Measurements from ENCODE around the gene CTH.

CTH gene

GRCh38 chr1:70485624-70486023 lies 74.6 kb downstream of the CTH start:
- no peak for DNase-seq
- in situ Hi-C loops (cut with HindIII; ENCODE audit: low pct_ligation_motif_present, low pct_unique_long_range_greater_than_20kb, low sequenced_read_pairs) = no loop called here

DNA sequence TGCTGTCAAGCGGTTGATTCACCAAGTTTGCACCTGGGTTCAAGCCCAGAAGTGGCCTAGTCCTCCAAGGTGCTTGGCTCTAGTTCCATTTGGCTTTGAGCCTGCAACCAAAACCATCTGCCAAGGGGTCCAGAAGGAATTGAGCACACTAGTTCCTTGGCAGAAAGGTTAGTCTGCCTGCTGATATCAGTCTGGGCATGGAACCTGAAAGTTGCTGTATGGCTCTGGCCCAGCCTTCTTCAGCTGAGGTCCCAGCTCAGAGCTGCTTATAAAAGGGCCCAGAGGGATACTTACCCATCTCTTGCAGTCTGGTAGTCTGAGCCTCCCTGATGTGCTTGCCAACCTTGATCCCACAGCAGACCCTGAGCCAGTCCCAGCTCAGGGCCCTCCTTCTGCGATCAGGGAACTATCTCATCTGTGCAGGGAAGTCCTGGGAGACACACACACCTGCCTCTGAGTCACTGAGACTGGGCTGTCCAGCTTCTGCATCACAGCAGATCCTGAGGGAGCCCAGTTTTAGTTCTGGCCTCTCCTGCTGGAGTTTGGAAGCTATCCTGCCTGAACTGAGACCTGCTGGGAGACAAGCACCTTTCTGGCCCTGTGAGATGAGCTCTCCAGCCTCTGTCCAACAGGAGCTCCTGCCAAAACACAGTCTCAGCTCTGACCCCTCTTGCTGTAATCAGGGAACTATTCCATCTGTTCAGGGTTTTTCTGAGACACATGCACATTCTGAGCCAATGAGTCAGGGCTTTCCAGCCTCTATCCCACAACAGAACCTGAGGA lies 75.8 kb downstream of the CTH start:
- peak; percentile 81 for DNase-seq
- in situ Hi-C loops (cut with HindIII; ENCODE audit: low pct_ligation_motif_present, low pct_unique_long_range_greater_than_20kb, low sequenced_read_pairs) = no loop called here

- no peak for DNase-seq
- in situ Hi-C loops (cut with HindIII; ENCODE audit: low pct_ligation_motif_present, low pct_unique_long_range_greater_than_20kb, low sequenced_read_pairs) = no loop called here
Measured at GRCh38 chr1:70487459-70487815, 76.4 kb downstream of the CTH start.

- in situ Hi-C loops (cut with HindIII; ENCODE audit: low pct_ligation_motif_present, low pct_unique_long_range_greater_than_20kb, low sequenced_read_pairs) = no loop called here
- peak; percentile 56 for DNase-seq
Measured at GRCh38 chr1:70487910-70488665, 77.0 kb downstream of the CTH start.

Data from ACHN (cell line).